Prostate gland (tissue), 2 donors: ENCODE measurements around the gene GPX3.

Experiments used
- POLR2A ChIP-seq: fragments of 450-650 bp; IDR thresholded peaks from one replicate; pipeline ENCODE4 v1.6.1; 2016; ENCODE audit warnings: antibody characterized with exemption, mild to moderate bottlenecking
- TF ChIP-seq, protein P1 (sequence below), 4 experiments: fragments of 200-600 bp in 2 of 4; fragments of 450-650 bp in 2 of 4; sonication (generic) in 2 of 4; IDR thresholded peaks; 1 replicate in 3 of 4; 2 replicates in 1 of 4; pipeline ENCODE4 v1.5.1; 2016 to 2019; ENCODE audit warnings: antibody characterized with exemption in 4 of 4, mild to moderate bottlenecking in 2 of 4, moderate library complexity in 2 of 4

DNA sequence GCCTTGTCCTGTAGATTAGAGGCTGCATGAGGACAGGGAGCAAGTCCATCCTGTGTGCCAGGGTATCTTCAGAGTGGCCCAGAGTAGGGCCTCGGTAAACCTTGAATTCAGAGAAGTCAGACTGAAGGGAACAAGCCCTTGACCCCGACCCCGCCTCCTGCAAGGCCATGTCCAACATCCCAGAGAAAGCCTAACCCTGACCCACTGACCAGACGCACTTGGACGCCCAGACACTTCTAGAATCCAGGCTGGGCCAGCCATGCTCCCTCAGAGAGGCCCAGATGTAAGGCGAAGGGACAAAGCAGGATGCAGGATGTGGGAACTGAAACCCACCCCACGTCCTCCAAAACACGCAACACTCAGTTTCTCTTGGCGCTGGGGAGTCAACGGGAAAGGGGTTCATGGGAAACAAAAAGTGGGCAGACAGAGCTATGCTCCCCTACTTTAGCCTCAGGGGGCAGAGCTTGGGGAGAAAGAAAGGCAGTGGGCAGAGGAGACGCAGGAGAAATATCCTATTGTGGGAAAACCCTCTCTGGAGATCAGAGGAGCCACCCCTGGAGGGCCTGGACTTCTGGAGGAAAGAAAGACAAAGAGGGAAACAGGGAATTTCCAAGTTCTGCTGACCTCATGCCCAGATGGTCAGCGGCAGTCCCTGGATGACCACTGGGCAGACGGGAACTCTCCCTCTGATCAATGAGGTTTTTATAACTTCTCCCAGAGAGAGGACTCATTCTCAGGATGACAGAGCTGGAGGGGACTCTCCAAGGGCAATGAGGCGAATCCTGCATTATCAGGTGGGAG, 47.4 kb downstream of the GPX3 start:
- TF ChIP-seq, protein P1, sequence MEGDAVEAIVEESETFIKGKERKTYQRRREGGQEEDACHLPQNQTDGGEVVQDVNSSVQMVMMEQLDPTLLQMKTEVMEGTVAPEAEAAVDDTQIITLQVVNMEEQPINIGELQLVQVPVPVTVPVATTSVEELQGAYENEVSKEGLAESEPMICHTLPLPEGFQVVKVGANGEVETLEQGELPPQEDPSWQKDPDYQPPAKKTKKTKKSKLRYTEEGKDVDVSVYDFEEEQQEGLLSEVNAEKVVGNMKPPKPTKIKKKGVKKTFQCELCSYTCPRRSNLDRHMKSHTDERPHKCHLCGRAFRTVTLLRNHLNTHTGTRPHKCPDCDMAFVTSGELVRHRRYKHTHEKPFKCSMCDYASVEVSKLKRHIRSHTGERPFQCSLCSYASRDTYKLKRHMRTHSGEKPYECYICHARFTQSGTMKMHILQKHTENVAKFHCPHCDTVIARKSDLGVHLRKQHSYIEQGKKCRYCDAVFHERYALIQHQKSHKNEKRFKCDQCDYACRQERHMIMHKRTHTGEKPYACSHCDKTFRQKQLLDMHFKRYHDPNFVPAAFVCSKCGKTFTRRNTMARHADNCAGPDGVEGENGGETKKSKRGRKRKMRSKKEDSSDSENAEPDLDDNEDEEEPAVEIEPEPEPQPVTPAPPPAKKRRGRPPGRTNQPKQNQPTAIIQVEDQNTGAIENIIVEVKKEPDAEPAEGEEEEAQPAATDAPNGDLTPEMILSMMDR (IDR thresholded peaks at IDR 0.05), result no peak
- TF ChIP-seq POLR2A, result no peak
